ENCODE measurements around the gene SPG11.
A peak's percentile ranks its signal among the peaks of the same experiment; 100 is the strongest.
"Not testable (repeated sequence)": the region's sequence is repeated elsewhere in the genome, so short reads cannot be mapped to it uniquely, and the experiment has no call there.

SPG11 gene

GRCh38 chr15:44663410-44664308 is at the start of gene SPG11:
Gene SPG11, minus strand, starts transcription at chr15:44663662. Its CDS starts 15 bp downstream, at chr15:44663647.
- DNase-seq (ENCODE audit: low read depth, low spot score): peak; percentile 72
- peak within 1 kb of the TSS; percentile 86 for H3K27ac ChIP-seq

GRCh38 chr15:44712346-44713005 is 49.0 kb upstream of the SPG11 start:
- DNase-seq (ENCODE audit: low read depth, low spot score): no peak
- H3K27ac ChIP-seq: peak overlapping the region; percentile 53

- peak overlapping the region; percentile 53 for H3K27ac ChIP-seq
- DNase-seq (ENCODE audit: low read depth, low spot score): no peak
Observed at GRCh38 chr15:44711743-44712345, 48.4 kb upstream of the SPG11 start.

- peak within 1 kb of the TSS; percentile 53 for H3K27ac ChIP-seq
- DNase-seq (ENCODE audit: low read depth, low spot score): peak; percentile 73
Observed at GRCh38 chr15:44711096-44711742, 47.8 kb upstream of the SPG11 start, which contains the start of the genes B2M and PATL2. Gene B2M, plus strand, starts transcription at chr15:44711517. Its CDS starts 30 bp downstream, at chr15:44711547. Gene PATL2, minus strand, starts transcription at chr15:44711323. Its CDS starts 34,833 bp downstream, at chr15:44676490.

- peak overlapping the region; percentile 53 for H3K27ac ChIP-seq
- DNase-seq (ENCODE audit: low read depth, low spot score): no peak
Observed at GRCh38 chr15:44710236-44711095, 47.0 kb upstream of the SPG11 start.

- peak; percentile 51 for DNase-seq (ENCODE audit: low read depth, low spot score)
Observed at GRCh38 chr15:44706946-44707636, 43.6 kb upstream of the SPG11 start.

GRCh38 chr15:44706401-44706800 is 42.9 kb upstream of the SPG11 start:
- H3K27ac ChIP-seq: peak overlapping the region; percentile 51
- no peak for DNase-seq (ENCODE audit: low read depth, low spot score)

More at GRCh38 chr15:44706946-44707636, 43.6 kb upstream of the SPG11 start:
- peak overlapping the region; percentile 51 for H3K27ac ChIP-seq

- no peak for DNase-seq (ENCODE audit: low read depth, low spot score)
- H3K27ac ChIP-seq: no peak overlapping the region
Observed at GRCh38 chr15:44705986-44706385, 42.5 kb upstream of the SPG11 start.

- H3K27ac ChIP-seq; DNase-seq (ENCODE audit: low read depth, low spot score): not testable (repeated sequence)
Observed at GRCh38 chr15:44700676-44701075, 37.2 kb upstream of the SPG11 start.

- no peak for DNase-seq (ENCODE audit: low read depth, low spot score)
- no peak overlapping the region for H3K27ac ChIP-seq
Observed at GRCh38 chr15:44698641-44699040, 35.2 kb upstream of the SPG11 start.

- no peak for DNase-seq (ENCODE audit: low read depth, low spot score)
- H3K27ac ChIP-seq: no peak overlapping the region
Observed at GRCh38 chr15:44697014-44697413, 33.6 kb upstream of the SPG11 start.

- DNase-seq (ENCODE audit: low read depth, low spot score): no peak
- H3K27ac ChIP-seq: no peak overlapping the region
Observed at GRCh38 chr15:44695294-44695693, 31.8 kb upstream of the SPG11 start.

- DNase-seq (ENCODE audit: low read depth, low spot score): no peak
- H3K27ac ChIP-seq: no peak overlapping the region
Observed at GRCh38 chr15:44694416-44694815, 31.0 kb upstream of the SPG11 start.

GRCh38 chr15:44692659-44693058 is 29.2 kb upstream of the SPG11 start:
- H3K27ac ChIP-seq: no peak overlapping the region
- DNase-seq (ENCODE audit: low read depth, low spot score): no peak

GRCh38 chr15:44690245-44690644 is 26.8 kb upstream of the SPG11 start:
- not testable (repeated sequence) for H3K27ac ChIP-seq; DNase-seq (ENCODE audit: low read depth, low spot score)

GRCh38 chr15:44689318-44689717 is 25.9 kb upstream of the SPG11 start:
- DNase-seq (ENCODE audit: low read depth, low spot score); H3K27ac ChIP-seq: not testable (repeated sequence)

- H3K27ac ChIP-seq: not testable (repeated sequence)
- DNase-seq (ENCODE audit: low read depth, low spot score): peak; percentile 43
Observed at GRCh38 chr15:44682809-44683682, 19.6 kb upstream of the SPG11 start.

- DNase-seq (ENCODE audit: low read depth, low spot score): no peak
- no peak overlapping the region for H3K27ac ChIP-seq
Observed at GRCh38 chr15:44682211-44682610, 18.7 kb upstream of the SPG11 start.

Measured in epithelial cell of prostate (primary cell).